ENCODE measurements around the gene CACNA1F. TPM values are rescaled to one million over a fixed set of nuclear protein-coding genes. Genes with fewer than 3 reads are reported as not detected.

CACNA1F gene
- total and polyA plus RNA-seq, 9 of the 15 experiments (the other 6 are each of a cell fraction or from before 2014, with no cell fraction given), result under 0.01 to 0.41 (median 0.03) TPM; not detected in 3

GRCh38 chrX:49199906-49200771, 33.0 kb downstream of the CACNA1F start, which contains the start of gene SYP (continued):
- TF ChIP-seq MXI1 (IDR thresholded peaks at IDR 0.05; ENCODE audit: low read depth, low read length), result 0 out of 2 replicates have a peak, but pooled peaks have one; percentile 53
- peak; percentile 80; the same call in 1 of the 2 replicates for TF ChIP-seq E2F4 (CRISPR knock-in tag; IDR thresholded peaks at IDR 0.05; ENCODE audit: low read depth)
- peak; percentile 88 for TF ChIP-seq POLR2A (conservative IDR thresholded peaks at IDR 0.05)
- TF ChIP-seq POLR2H (tag; IDR thresholded peaks at IDR 0.05; ENCODE audit: low read depth), result peak; percentile 82
- no peak for TF ChIP-seq CEBPB (tag; IDR thresholded peaks at IDR 0.05)
- no peak for TF ChIP-seq ZNF280B (CRISPR knock-in tag; IDR thresholded peaks at IDR 0.05)
- no peak for TF ChIP-seq ZBTB17 (CRISPR knock-in tag; IDR thresholded peaks at IDR 0.05)
- 0 out of 2 replicates have a peak, but pooled peaks have one; percentile 32 for TF ChIP-seq ZHX1 (conservative IDR thresholded peaks at IDR 0.05; ENCODE audit: low read length)
- peak; percentile 95 for TF ChIP-seq TAF1 (IDR thresholded peaks at IDR 0.05; ENCODE audit: control insufficient read depth, extremely low read depth, insufficient read depth, low read length, severe bottlenecking)
- no peak for TF ChIP-seq ID3 (CRISPR knock-in tag; IDR thresholded peaks at IDR 0.05)
- TF ChIP-seq ID3 (tag; IDR thresholded peaks at IDR 0.05), result 0 out of 2 replicates have a peak, but pooled peaks have one; percentile 46
- no peak for TF ChIP-seq ZBTB26 (CRISPR knock-in tag; IDR thresholded peaks at IDR 0.05)
- peak; percentile 84 for TF ChIP-seq ZNF589 (CRISPR knock-in tag; IDR thresholded peaks at IDR 0.05; ENCODE audit: low read depth)
- TF ChIP-seq ZNF143 (CRISPR knock-in tag; IDR thresholded peaks at IDR 0.05), result no peak
- no peak for TF ChIP-seq ZSCAN29 (IDR thresholded peaks at IDR 0.05)
- TF ChIP-seq NEUROD1 (IDR thresholded peaks at IDR 0.05; ENCODE audit: borderline replicate concordance, low read depth, low read length, partially characterized antibody), result peak; percentile 89
